Left kidney (tissue), 2 donors: ENCODE results near the gene F2RL1. TPM values are rescaled to one million over a fixed set of nuclear protein-coding genes. Genes with fewer than 3 reads are reported as not detected.
"Not testable (repeated sequence)": the region's sequence is repeated elsewhere in the genome, so short reads cannot be mapped to it uniquely, and the experiment has no call there.

Experiments used
- DNase-seq: peaks from one replicate; pipeline ENCODE4 v3.0.0-alpha.2; 2013
- polyA plus RNA-seq: library from polyadenylated mRNA; unstranded; fragments of 120-200 nt; gene quantifications from one replicate; pipeline ENCODE4 v1.2.1, GENCODE V29; 2013; ENCODE audit not compliant: insufficient read length

Gene F2RL1
- polyA plus RNA-seq, 1 donor = 38.4 TPM

DNA sequence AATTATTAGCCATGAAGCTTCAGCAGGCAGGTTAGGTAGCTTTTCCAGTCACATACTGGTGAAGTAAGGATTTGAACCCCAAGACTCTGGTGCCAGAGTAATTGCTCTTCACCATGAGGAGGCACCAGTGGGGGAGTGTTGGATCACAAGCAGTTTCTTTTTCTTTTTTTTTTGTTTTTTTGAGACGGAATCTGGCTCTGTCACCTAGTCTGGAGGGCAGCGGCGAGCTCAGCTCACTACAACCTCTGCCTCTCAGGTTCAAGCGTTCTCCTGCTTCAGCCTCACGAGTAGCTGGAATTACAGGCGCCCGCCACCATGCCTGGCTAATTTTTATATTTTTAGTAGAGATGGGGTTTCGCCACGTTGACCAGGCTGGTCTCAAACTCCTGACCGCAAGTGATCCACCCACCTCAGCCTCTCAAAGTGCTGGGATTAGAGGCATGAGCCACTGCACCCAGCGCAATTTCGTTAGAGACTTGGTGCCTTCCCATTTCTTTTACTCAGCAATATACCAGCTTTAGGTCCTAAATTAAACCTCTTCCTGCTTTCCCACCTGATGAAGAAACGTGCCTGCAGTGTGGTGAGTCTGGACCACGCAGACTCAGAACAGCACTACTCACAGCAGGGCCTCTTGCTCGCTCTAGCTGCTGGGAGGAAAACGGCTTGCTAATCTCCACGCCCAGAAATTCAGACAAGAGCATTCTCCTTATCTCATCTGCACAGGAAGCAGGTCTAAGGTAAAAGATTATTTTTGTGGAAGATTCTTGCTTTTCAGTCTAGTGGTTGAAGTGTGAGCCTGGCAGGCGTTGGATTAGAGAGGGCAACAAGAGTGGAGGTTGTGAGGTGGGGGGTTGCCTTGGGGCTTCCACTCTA is 30.8 kb downstream of the F2RL1 start, which contains the start of gene S100Z:
TSS of gene S100Z (plus strand) at position 596 of the 873 bp plus-strand sequence. CDS start 25,346 bp downstream, outside the sequence.
- no peak for DNase-seq

DNA sequence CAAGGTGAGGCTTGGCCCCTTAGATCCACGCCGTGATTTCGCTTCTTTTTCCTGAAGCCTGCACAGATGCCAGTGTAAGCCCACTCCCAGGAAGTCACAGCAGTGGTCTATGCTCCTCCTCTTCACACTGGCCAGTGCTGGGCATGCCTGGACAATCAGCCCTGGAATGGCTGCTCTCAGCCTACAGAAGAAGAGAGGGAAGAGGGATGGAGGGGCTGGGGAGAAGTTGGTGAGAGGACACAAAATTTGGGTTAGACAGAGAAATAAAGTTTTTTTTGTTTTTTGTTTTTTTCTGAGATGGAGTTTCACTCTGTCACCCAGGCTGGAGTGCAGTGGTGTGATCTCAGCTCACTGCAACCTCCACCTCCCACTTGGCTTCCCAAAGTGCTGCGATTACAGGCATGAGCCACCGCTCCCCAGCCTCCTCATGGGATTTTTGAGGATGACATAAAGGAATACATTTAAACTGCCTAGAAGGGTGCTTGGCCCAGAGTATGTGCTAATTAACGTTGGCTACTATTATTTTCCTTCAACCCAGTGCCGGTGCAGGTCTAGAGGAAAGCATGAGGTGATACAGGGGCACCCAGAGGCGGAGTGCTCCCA is 31.8 kb downstream of the F2RL1 start:
- DNase-seq = no peak

DNA sequence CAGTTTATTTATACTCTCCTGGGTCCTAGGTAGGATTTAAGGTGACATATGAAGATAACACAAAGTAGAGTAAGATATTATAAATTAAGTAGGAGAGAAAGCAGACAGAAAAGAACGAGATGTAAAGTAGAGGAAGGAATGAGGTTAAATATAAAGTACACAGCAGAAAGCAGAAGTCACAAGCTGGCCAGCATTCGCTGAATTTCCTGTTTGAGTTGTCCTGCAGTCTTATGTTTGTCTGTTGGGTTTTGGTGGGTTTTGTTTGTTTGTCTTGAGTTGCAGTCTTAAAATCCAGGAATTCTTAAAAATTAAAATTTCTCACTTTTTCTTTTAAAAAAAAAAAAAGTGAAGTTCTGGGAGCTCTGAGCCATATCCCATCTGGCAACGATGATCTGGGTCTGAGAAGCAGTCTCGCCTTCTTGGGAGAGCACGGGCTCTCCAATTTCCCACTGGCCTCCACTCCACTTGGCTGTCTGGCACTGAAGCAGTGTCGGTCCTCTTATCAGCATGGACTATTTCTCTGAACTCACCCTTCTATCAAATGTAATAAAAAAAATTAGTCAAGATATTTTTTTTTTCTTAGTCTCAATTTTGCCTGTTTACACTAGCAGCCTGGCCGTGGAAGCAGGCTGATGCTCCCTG is 33.0 kb downstream of the F2RL1 start:
- no peak for DNase-seq

DNA sequence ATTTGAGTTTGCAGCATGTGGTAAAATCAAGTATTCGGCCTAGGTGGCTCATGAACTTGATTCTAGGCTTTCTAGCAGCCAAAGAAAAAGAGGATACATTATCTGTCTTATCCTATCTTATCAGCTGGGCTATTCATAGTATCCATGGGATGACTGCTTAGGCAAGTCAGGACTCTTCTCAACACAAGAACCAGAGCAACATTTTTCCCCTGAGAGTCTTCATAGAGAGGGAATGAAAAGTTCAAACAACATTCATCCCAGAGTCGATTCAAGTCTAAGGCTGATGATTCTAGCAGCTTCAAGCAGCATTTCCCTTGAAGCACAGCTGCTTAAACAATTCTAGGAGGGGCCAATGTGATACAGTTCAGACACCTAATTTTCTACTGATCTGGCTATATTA is 33.9 kb downstream of the F2RL1 start:
- no peak for DNase-seq

- not testable (repeated sequence) for DNase-seq
These were observed 34.9 kb downstream of the F2RL1 start for GRCh38 chr5:76853741-76854140.

DNA sequence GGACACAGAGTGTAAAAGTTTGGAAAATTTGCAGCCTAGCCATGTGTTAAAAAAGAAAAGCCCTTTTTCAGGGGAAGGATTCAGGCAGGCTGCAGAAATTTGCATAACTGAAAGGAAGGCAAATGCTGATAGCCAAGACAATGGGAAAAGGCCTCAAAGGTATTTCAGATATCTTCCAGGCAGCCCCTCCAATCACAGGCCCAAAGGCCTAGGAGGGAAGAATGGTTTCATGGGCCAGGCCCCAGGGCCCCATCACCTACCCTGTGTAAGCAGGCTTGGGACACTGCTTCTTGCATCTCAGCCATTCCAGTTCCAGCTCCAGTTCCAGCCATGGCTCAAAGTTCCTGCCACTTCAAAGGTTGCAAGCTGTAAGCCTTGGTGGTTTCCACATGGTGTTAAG is 35.8 kb downstream of the F2RL1 start:
- DNase-seq = no peak

GRCh38 chr5:76855501-76855900 is 36.7 kb downstream of the F2RL1 start:
- DNase-seq = not testable (repeated sequence)

- DNase-seq = no peak
These were observed 37.1 kb downstream of the F2RL1 start for GRCh38 chr5:76855961-76856360.

GRCh38 chr5:76856800-76857199 is 38.0 kb downstream of the F2RL1 start:
- not testable (repeated sequence) for DNase-seq

DNA sequence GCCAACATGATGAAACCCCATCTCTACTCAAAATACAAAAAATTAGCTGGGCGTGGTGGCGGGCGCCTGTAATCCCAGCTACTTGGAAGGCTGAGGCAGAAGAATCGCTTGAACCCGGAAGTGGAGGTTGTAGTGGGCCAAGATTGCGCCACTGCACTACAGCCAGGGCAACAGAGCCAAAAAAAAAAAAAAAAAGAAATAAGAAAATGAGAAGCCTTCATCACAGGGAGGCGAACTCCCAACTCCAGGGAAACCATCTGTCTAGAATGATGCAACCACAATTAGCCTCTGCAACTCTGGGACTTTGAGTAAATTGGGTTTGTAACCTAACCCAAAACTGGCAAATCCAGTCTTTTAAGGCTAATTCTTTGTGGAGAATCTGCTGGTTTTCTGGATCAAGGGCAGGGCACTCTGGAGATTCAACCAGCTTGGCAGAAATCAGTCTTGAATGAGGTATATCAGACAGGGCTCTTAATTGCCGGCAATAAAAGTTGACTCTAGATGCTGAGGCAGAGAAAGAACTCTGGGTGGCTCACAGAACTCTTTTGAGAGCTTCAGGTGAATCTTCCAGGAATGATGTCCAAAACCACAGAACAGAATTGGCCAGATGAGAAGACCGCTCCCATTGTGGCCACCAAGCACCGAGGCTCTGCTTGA is 40.9 kb downstream of the F2RL1 start:
- no peak for DNase-seq

GRCh38 chr5:76861612-76862011 is 42.8 kb downstream of the F2RL1 start:
- DNase-seq = peak; percentile 19

DNA sequence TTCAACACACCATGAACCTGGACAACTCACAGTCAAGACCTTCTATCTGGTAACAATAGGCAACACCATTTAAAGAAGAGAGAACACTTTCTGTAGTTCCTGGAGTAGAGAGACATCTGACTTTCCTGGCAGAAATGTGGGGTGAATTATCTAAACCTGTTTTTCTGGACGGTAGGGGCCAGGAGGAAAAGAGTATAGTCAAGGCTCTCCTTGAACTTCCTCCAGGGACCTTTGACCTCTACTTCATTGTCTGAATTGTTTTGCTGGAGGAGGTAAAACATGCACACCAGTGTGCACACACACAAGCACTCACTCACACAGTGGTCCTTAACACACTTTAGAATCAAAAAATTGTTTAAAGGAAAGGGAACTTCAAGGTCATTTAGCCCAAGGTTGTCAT is 44.2 kb downstream of the F2RL1 start:
- DNase-seq = no peak

- DNase-seq = no peak
These were observed 47.7 kb downstream of the F2RL1 start for GRCh38 chr5:76866503-76866902.

GRCh38 chr5:76867038-76867437 is 48.2 kb downstream of the F2RL1 start:
- no peak for DNase-seq

- peak; percentile 62 for DNase-seq
These were observed 49.2 kb downstream of the F2RL1 start for GRCh38 chr5:76867827-76868693.

DNA sequence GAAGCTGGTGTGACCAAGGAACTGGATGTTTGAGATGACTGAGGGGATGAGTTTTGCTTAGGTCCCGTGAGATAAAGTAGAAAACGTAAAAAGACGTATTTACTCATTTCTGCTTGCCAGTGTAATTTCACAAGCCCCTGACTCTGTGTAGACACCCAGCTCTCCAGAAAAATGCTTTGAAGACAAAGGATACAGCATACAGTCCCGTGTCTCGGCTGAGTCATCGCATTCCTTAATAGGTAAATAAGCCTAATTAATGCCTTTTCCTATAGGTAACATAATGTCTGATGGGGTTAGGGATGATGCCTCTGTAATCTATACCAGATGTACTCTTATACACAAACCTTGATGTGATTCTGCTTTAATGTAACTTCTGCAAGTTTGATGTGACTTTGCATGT is 51.2 kb downstream of the F2RL1 start:
- no peak for DNase-seq

- no peak for DNase-seq
These were observed 55.3 kb downstream of the F2RL1 start for GRCh38 chr5:76874088-76874581.
